H9 (cell line): ENCODE data around the gene MAD1L1. TPM values are rescaled to one million over a fixed set of nuclear protein-coding genes. Genes with fewer than 3 reads are reported as not detected.
A peak's percentile ranks its signal among the peaks of the same experiment; 100 is the strongest.

Source experiments
- DNase-seq: peaks from one replicate; pipeline ENCODE4 v3.0.0-alpha.2; 2017
- H2AFZ ChIP-seq: one replicate; pipeline ENCODE4 v1.6.1; 2013; ENCODE audit warnings: mild to moderate bottlenecking, low read length, control low read depth, moderate library complexity
- H2AK5ac ChIP-seq: 2 replicates; pipeline ENCODE4 v1.6.1; 2013; ENCODE audit warnings: low read length, control low read depth, mixed read lengths; ENCODE audit not compliant: insufficient read length
- H2BK120ac ChIP-seq: one replicate; pipeline ENCODE4 v1.6.1; 2013; ENCODE audit warnings: low read depth, mild to moderate bottlenecking, low read length, control low read depth, inconsistent platforms; ENCODE audit not compliant: poor library complexity, severe bottlenecking
- H2BK12ac ChIP-seq: 2 replicates; pipeline ENCODE4 v1.6.1; 2013; ENCODE audit warnings: low read length, control low read depth, mixed read lengths, low read depth; ENCODE audit not compliant: insufficient read length
- H2BK15ac ChIP-seq: 2 replicates; pipeline ENCODE4 v1.6.1; 2013; ENCODE audit warnings: low read depth, low read length, control low read depth
- H2BK20ac ChIP-seq: one replicate; pipeline ENCODE4 v1.6.1; 2013; ENCODE audit warnings: low read depth, mild to moderate bottlenecking, low read length, control low read depth, inconsistent platforms; ENCODE audit not compliant: poor library complexity, severe bottlenecking
- H2BK5ac ChIP-seq: 2 replicates; pipeline ENCODE4 v1.6.1; 2013; ENCODE audit warnings: low read length, control low read depth, mixed read lengths; ENCODE audit not compliant: insufficient read length
- H3K14ac ChIP-seq: 2 replicates; pipeline ENCODE4 v1.6.1; 2013; ENCODE audit warnings: low read length, control low read depth; ENCODE audit not compliant: insufficient read depth
- H3K18ac ChIP-seq: 2 replicates; pipeline ENCODE4 v1.6.1; 2013; ENCODE audit warnings: low read depth, mild to moderate bottlenecking, mixed read lengths, low read length, control low read depth; ENCODE audit not compliant: insufficient read length
- H3K23ac ChIP-seq: 2 replicates; pipeline ENCODE4 v1.6.1; 2013; ENCODE audit warnings: low read length, control low read depth, mixed read lengths, low read depth; ENCODE audit not compliant: insufficient read length
- H3K23me2 ChIP-seq: 2 replicates; pipeline ENCODE4 v1.6.1; 2013; ENCODE audit warnings: low read depth, mild to moderate bottlenecking, mixed read lengths, low read length, control low read depth; ENCODE audit not compliant: insufficient read length, poor library complexity, severe bottlenecking
- H3K27ac ChIP-seq: 2 replicates; pipeline ENCODE4 v1.5.1; 2013; ENCODE audit warnings: low read length, control low read depth, mixed read lengths, low read depth; ENCODE audit not compliant: insufficient read length
- H3K27me3 ChIP-seq: 2 replicates; pipeline ENCODE4 v1.6.1; 2013; ENCODE audit warnings: low read length, control low read depth, inconsistent platforms; ENCODE audit not compliant: insufficient read depth
- H3K4ac ChIP-seq: 2 replicates; pipeline ENCODE4 v1.6.1; 2013; ENCODE audit warnings: low read depth, mild to moderate bottlenecking, control low read depth, inconsistent platforms, low read length, moderate library complexity
- H3K4me1 ChIP-seq: 2 replicates; pipeline ENCODE4 v1.6.1; 2013; ENCODE audit warnings: low read length, control low read depth, inconsistent platforms; ENCODE audit not compliant: insufficient read depth
- H3K4me2 ChIP-seq: 2 replicates; pipeline ENCODE4 v1.6.1; 2013; ENCODE audit warnings: low read length, control low read depth, mixed read lengths; ENCODE audit not compliant: insufficient read length, insufficient read depth
- H3K56ac ChIP-seq: 2 replicates; pipeline ENCODE4 v1.6.1; 2013; ENCODE audit warnings: low read depth, mild to moderate bottlenecking, mixed read lengths, low read length, control low read depth; ENCODE audit not compliant: insufficient read length
- H3K79me1 ChIP-seq: 2 replicates; pipeline ENCODE4 v1.6.1; 2013; ENCODE audit warnings: low read depth, mild to moderate bottlenecking, moderate library complexity, low read length, control low read depth, inconsistent platforms; ENCODE audit not compliant: insufficient read depth, poor library complexity, severe bottlenecking
- H3K79me2 ChIP-seq: 2 replicates; pipeline ENCODE4 v1.6.1; 2013; ENCODE audit warnings: low read length, control low read depth, inconsistent platforms; ENCODE audit not compliant: insufficient read depth
- H3K9ac ChIP-seq: 2 replicates; pipeline ENCODE4 v1.6.1; 2013; ENCODE audit warnings: low read length, control low read depth, mixed read lengths; ENCODE audit not compliant: insufficient read length; ENCODE audit errors: extremely low read depth
- H3K9me3 ChIP-seq: one replicate; pipeline ENCODE4 v1.6.1; 2013; ENCODE audit warnings: low read depth, low read length, inconsistent platforms; ENCODE audit not compliant: control insufficient read depth
- H3T11ph ChIP-seq: one replicate; pipeline ENCODE4 v1.6.1; 2013; ENCODE audit warnings: mild to moderate bottlenecking, low read length, control low read depth, inconsistent platforms
- H4K20me1 ChIP-seq: one replicate; pipeline ENCODE4 v1.6.1; 2013; ENCODE audit not compliant: control insufficient read depth, insufficient read length, insufficient read depth
- H4K5ac ChIP-seq: 2 replicates; pipeline ENCODE4 v1.6.1; 2013; ENCODE audit warnings: low read depth, mild to moderate bottlenecking, mixed read lengths, low read length, control low read depth; ENCODE audit not compliant: insufficient read length
- H4K8ac ChIP-seq: replicated peaks from 2 replicates; pipeline ENCODE4 v1.6.1; 2013; ENCODE audit warnings: low read length, control low read depth, mixed read lengths, low read depth; ENCODE audit not compliant: insufficient read length
- H4K91ac ChIP-seq: 2 replicates; pipeline ENCODE4 v1.6.1; 2013; ENCODE audit warnings: low read depth, mild to moderate bottlenecking, moderate library complexity, mixed read lengths, low read length, control low read depth; ENCODE audit not compliant: insufficient read length
- H3K27ac Mint-ChIP-seq, 3 experiments: 2 replicates in 2 of 3; 3 replicates in 1 of 3; pipeline ENCODE4 v1.8.0; 2020 to 2021; ENCODE audit warnings: mixed read lengths in 3 of 3, mild to moderate bottlenecking in 1 of 3, moderate library complexity in 1 of 3
- H3K27me3 Mint-ChIP-seq: 2 replicates; pipeline ENCODE4 v1.8.0; 2021; ENCODE audit warnings: low read depth, mild to moderate bottlenecking, moderate library complexity, mixed read lengths
- H3K36me3 Mint-ChIP-seq, 3 experiments: 2 replicates in 2 of 3; 3 replicates in 1 of 3; pipeline ENCODE4 v1.8.0; 2020 to 2021; ENCODE audit warnings: low read depth in 3 of 3, mixed read lengths in 3 of 3; ENCODE audit not compliant: insufficient read depth in 1 of 3
- H3K4me1 Mint-ChIP-seq, 2 experiments: 2 replicates each; pipeline ENCODE4 v1.8.0; 2020; ENCODE audit warnings: mixed read lengths in 2 of 2
- H3K4me3 Mint-ChIP-seq, 2 experiments: 2 replicates in 1 of 2; 3 replicates in 1 of 2; pipeline ENCODE4 v1.8.0; 2020 to 2021; ENCODE audit warnings: mild to moderate bottlenecking in 2 of 2, mixed read lengths in 2 of 2, moderate library complexity in 1 of 2
- H3K9me3 Mint-ChIP-seq, 2 experiments: 2 replicates in 1 of 2; 3 replicates in 1 of 2; pipeline ENCODE4 v1.8.0; 2020; ENCODE audit warnings: mild to moderate bottlenecking in 2 of 2, mixed read lengths in 2 of 2, moderate library complexity in 1 of 2
- WGBS: extraction: QIAGEN DNeasy Blood & Tissue Kit; methylation state at CpG from one replicate; pipeline ENCODE4 v1.1.7; 2013; ENCODE audit warnings: missing lambda C conversion rate, low lambda C conversion rate, mixed read lengths; ENCODE audit not compliant: insufficient read length; ENCODE audit errors: extremely low coverage; 5-methylcytosine and 5-hydroxymethylcytosine counted together
- total RNA-seq: library from RNA; stranded (reverse); gene quantifications from 2 replicates; pipeline ENCODE4 v1.2.1, GENCODE V29; 2021
- TF ChIP-seq, protein P1 (sequence below): fragments of 200-600 bp; sonication (generic); conservative IDR thresholded peaks from 3 replicates; pipeline ENCODE4 v1.8.0; 2021; ENCODE audit warnings: antibody characterized with exemption, mild to moderate bottlenecking

The MAD1L1 gene
- total RNA-seq, 1 experiment from 2014 or later: 39.0 TPM

- no peak overlapping the region for H3K9ac ChIP-seq
- H3T11ph ChIP-seq: no peak overlapping the region
- no peak overlapping the region for H2BK20ac ChIP-seq
- H3K79me1 ChIP-seq: no peaks in the 10 kb centered on the region
- H4K91ac ChIP-seq: no peak overlapping the region
- no CpG with 5 or more reads among the region's 18 CpGs for WGBS
- no peaks in the 10 kb centered on the region for H3K79me2 ChIP-seq
- H2BK120ac ChIP-seq: no peak overlapping the region
- no peaks in the 10 kb centered on the region for H3K23me2 ChIP-seq
- no peaks in the 10 kb centered on the region for H3K27me3 ChIP-seq
- H3K56ac ChIP-seq: no peak overlapping the region
- no peak for DNase-seq
- H4K8ac ChIP-seq: no peak overlapping the region
- no peak overlapping the region for H3K27ac ChIP-seq
- H4K5ac ChIP-seq: no peak overlapping the region
- no peak overlapping the region for H2BK5ac ChIP-seq
- H2AK5ac ChIP-seq: no peak overlapping the region
- peaks cover 7% of the 10 kb centered on the region for H3K9me3 ChIP-seq
- Mint-ChIP-seq H3K36me3 (peaks cover 4 to 10% (median 4%) of the 10 kb centered on the region in 3 experiments; a peak in 6 of 7 replicates), H3K27ac (peak overlapping the region in 1 of 3 experiments; percentile 19; a peak in 1 of 7 replicates), H3K27me3 (peaks cover 7% of the 10 kb centered on the region), H3K4me3 (no peak overlapping the region), H3K4me1 (no peaks in the 10 kb centered on the region), H3K9me3 (peaks cover 16 to 18% of the 10 kb centered on the region in 2 experiments)
- no peak overlapping the region for H3K4me2 ChIP-seq
- no peak overlapping the region for H3K23ac ChIP-seq
- no peak overlapping the region for H2BK12ac ChIP-seq
- TF ChIP-seq, protein P1, sequence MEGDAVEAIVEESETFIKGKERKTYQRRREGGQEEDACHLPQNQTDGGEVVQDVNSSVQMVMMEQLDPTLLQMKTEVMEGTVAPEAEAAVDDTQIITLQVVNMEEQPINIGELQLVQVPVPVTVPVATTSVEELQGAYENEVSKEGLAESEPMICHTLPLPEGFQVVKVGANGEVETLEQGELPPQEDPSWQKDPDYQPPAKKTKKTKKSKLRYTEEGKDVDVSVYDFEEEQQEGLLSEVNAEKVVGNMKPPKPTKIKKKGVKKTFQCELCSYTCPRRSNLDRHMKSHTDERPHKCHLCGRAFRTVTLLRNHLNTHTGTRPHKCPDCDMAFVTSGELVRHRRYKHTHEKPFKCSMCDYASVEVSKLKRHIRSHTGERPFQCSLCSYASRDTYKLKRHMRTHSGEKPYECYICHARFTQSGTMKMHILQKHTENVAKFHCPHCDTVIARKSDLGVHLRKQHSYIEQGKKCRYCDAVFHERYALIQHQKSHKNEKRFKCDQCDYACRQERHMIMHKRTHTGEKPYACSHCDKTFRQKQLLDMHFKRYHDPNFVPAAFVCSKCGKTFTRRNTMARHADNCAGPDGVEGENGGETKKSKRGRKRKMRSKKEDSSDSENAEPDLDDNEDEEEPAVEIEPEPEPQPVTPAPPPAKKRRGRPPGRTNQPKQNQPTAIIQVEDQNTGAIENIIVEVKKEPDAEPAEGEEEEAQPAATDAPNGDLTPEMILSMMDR: no peak
- H3K4ac ChIP-seq: no peak overlapping the region
- no peaks in the 10 kb centered on the region for H3K4me1 ChIP-seq
- H2AFZ ChIP-seq: no peak overlapping the region
- no peak overlapping the region for H3K14ac ChIP-seq
- H4K20me1 ChIP-seq: no peaks in the 10 kb centered on the region
- no peak overlapping the region for H2BK15ac ChIP-seq
- no peak overlapping the region for H3K18ac ChIP-seq
These were observed 445.0 kb downstream of the MAD1L1 start for GRCh38 chr7:1787681-1788235.
